ENCODE measurements around the gene DAGLB. TPM values are rescaled to one million over a fixed set of nuclear protein-coding genes. Genes with fewer than 3 reads are reported as not detected.
"Not testable (repeated sequence)": the region's sequence is repeated elsewhere in the genome, so short reads cannot be mapped to it uniquely, and the experiment has no call there.

DAGLB gene
- polyA plus RNA-seq, 1 donor = 12.0 TPM

DNA sequence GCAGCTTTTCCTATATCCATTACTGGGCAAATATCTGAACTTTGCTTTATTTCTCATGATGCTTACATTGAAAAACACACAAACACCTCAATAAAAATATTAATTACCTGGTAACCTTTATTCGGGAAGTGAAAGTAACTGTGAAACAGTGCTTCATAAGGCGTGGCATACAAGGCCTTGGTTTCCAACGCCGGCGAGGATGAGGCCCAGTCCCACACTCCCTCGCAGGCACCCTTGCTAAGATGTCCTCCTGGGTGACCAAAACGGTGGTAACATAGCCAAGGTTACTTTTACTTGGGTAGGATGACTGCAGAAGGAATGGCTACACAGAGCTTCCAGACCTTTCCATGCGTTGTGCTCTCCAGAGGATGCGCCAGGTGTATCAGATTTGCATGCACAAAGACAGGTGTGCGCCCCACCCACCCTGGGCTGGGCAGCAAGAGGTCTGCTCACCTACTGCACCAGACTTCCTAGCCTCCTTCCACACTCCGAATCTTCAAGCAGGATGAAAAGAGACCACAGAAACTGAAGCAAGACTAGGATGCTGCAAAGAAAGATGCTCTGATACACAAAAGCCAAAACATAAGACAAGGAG is 13.3 kb upstream of the DAGLB start:
- DNase-seq (ENCODE audit: low read depth) = no peak

DNA sequence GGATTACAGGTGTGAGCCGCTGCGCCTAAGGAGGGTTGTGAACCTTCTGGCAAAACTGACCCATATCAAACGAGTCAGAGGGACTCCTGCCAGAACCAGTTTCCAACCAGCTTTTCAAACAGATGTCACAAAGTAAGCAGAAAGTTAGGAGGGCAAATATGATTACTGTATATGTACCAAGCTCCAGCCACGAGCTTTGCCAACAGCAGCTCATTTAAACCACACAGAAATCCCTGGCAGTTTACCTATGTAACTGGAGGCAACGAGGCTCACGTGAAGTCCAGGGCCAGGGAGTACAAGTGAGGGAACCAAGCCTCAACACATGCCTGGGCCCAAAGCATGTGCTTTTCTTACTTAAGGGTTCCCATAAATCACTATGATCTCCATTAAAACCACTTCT is 12.5 kb upstream of the DAGLB start:
- no peak for DNase-seq (ENCODE audit: low read depth)

DNA sequence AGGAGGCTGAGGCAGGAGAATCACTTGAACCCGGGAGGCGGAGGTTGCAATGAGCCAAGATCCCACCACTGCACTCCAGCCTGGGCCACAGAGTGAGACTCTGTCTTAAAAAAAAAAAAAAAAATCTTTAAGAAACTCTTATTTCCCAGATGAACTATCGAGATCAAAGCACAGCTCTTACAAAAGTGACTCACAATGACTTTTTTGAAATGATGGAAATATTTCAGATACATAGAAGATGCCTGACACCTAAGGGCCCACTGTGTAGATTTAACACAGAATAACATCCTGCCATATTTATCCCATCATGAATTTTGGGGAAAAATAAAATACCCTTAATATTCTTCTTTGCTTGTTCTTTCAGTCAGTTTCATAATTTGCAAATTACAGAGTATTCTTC is 10.9 kb upstream of the DAGLB start:
- not testable (repeated sequence) for DNase-seq (ENCODE audit: low read depth)

DNA sequence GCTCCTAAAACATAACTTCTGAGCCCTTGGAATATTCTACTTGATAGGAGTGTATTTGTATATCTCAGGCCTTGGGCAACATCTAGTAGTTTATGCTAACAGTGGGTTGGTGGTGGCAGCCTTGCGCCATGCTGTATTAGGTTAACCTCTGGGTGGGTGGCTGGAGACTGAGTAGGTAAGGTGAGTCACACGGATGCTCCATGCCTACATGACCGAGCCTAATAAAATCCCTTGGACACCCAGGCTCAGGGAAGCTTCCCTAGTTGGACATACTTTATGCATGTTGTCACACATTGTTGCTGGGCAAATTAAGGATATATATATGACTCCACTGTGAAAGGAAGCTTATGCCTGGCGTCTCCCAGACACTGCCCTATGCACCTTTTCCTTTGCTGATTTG is 6.0 kb upstream of the DAGLB start:
- no peak for DNase-seq (ENCODE audit: low read depth)

DNA sequence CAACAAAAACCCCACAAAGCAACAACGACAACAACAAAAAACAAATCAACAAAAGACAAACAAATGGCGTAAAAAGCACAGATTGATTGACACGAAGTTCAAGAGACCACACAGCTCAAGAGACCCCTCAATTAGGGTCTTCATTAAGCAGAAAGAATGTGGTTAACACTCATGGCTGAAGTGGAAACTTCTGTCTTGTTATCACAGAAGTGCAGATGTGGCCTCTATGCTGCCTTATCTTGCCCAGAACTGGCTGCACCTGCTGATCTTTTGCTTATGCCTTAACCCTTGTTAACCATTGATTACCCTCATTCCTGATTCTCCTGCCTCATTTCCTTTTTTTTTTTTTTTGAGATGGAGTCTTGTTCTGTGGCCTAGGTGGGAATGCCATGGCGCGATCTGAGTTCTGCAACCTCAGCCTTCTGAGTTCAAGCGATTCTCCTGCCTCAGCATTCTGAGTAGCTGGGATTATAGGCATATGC is 3.5 kb upstream of the DAGLB start:
- DNase-seq (ENCODE audit: low read depth) = no peak

DNA sequence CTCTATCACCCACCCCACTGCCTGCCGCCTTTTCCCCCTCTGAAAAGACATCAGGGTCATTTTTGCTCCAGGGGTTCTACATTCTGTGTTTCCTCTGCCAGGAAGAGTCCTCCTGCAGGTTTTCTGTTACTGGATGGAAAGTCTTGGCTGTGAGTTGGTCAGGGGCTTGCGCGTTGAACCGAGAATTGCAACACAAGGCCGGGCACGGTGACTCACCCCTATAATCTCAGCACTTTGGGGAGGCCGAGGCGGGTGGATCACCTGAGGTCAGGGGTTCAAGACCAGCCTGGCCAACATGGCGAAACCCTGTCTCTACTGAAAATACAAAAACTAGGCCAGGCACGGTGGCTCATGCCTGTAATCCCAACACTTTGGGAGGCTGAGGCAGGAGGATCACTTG is 2.8 kb upstream of the DAGLB start:
- not testable (repeated sequence) for DNase-seq (ENCODE audit: low read depth)

DNA sequence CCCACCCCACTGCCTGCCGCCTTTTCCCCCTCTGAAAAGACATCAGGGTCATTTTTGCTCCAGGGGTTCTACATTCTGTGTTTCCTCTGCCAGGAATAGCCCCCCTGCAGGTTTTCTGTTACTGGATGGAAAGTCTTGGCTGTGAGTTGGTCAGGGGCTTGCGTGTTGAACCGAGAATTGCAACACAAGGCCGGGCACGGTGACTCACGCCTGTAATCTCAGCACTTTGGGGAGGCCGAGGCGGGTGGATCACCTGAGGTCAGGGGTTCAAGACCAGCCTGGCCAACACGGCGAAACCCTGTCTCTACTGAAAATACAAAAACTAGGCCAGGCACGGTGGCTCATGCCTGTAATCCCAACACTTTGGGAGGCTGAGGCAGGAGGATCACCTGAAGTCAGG is 2.1 kb upstream of the DAGLB start:
- not testable (repeated sequence) for DNase-seq (ENCODE audit: low read depth)

DNA sequence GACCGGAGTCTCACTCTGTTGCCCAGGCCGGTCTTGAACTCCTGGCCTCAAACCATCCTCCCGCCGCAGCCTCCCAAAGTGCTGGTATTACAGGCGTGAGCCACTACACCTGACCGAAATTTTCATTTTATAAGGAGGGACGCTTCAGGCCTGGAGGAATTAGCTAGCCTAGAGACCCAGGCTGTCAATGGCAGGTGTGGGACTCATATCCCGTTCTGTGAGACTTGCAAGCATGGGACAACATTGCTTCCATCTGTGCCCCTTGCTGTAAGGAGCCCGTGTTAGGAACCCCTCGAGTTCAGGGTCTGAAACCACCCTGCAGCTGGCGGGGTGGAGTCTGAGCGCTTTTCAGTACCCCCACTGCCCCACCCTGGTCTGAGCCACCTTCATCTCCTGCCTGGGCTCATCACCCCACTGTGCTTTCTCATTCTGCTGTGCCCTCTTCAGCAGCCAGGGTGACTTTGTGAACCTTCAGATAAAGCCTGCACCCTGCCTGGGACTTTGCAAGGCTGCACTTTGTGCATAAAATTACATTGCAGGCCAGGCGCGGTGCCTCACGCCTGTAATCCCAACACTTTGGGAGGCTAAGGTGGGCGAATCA is 1.3 kb upstream of the DAGLB start:
- DNase-seq (ENCODE audit: low read depth) = no peak

DNA sequence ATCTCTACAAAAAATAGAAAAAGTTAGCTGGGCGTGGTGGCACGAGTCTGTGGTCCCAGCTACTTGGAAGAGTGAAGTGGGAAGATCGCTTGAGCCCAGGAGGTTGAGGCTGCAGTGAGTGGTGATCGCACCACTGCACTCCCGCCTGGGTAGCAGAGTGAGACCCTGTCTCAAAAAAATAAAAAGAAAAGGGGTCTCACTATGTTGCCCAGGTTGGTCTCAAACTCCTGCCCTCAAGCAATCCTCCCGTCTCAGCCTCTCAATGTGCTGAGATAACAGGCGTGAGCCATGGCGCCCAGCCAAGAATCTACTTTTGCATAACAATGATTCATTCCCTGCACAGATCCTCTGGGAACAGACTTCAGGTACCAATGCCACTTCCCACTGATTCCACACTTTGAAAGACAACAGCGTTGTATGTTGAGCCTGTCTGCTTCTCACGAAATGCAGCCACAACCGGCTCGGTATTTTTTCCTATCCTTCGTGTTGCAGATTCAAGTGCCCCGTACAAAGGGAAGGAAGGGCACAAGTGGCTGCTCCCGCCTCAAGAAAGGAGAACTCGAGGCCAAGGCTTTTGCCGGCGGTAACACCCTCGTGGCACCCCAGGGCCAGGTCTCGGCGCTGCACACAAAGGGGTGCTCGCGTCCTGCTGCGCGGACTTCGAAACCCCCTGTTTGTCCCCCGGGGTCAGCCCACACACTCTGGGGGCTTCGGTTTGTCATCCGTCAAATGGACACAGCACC is 745 bp downstream of the DAGLB start:
- no peak for DNase-seq (ENCODE audit: low read depth)

DNA sequence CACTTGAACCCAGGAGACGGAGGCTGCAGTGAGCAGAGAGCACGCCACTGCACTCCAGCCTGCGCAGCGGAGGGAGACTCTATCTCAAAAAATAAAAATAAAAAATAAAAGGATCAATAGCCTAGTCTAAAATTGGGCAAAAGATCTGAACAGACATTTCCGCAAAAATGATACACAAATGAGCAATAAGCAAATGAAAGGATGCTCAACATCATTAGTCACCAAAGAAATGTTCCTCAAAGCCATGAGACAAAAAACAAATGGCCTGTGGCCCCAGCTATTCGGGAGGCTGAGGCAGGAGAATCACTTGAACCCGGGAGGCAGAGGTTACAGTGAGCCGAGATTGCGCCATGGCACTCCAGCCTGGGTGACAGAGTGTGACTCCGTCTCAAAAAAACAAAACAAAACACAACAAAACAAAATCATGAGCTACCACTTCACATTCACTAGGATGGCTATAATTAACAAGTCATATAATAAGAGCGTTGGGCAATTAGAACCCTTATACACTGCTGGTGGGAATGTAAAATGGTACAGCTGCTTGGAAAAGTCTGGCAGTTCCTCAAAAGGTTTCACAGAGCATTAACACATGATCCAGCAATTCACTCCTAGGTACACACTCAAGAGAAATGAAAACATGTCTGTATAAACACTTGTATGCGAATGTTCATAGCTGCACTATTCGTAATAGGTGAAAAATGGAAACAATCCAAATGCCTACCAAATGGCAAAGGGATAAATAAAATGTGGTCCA is 3.1 kb downstream of the DAGLB start:
- no peak for DNase-seq (ENCODE audit: low read depth)

DNA sequence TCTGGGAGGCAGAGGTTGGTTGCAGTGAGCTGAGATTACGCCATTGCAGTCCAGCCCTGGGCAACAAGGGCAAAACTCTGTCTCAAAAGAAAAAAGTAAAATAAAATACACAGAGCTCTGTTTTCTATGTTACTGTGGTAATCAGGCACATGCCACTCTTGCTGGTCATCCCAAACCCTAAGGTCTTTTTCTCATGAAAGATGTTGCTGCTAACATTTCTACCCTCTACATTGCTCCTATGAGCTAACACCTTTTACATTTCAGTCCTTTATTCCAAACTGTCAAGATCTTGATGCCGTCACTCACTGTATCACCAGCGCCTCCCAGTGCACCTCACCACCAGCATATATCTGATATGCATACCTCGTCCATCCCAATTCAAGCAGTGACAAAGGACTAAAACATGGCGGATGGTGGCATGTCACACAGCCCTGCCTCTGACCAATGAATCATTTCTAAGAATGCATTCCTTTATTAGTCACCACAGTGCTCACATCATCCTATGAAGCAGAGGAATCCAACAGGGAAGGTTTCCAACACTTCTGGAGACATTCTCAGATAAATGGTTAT is 4.3 kb downstream of the DAGLB start:
- DNase-seq (ENCODE audit: low read depth) = no peak

DNA sequence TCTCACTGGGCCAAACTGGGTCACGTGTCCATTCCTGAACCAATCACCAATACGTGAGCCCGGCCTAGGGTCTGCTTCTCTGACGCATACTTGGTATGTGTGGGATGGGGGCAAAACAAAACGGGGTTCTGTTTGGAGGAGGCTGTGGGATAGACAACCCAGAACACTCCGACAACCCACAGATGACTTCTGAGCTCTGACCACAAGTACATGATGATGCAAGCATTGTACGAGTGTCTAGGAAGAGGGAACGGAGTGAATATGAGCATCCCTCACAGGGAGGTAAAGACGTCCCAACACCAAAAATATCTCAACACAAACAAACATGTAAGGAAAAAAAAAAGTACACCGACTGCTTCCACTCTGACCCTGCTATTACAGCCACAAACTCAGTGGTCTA is 5.6 kb downstream of the DAGLB start:
- no peak for DNase-seq (ENCODE audit: low read depth)

DNA sequence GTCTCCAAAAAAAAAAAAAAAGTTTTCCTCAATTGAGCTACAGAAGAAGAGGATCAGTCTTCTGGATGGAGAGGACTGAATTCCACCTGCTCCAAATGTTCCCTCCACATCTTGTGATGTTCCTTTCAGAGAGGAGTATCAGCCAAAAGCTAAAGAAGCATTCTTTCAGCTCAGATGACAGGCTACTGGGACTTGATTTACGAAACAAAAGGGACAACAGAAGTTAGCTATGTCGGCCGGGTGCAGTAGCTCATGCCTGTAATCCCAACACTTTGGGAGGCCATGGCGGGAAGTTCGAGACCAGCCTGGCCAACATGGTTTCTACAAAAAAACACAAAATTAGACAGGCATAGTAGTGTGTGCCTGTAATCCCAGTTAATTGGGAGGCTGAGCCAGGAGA is 7.4 kb downstream of the DAGLB start:
- no peak for DNase-seq (ENCODE audit: low read depth)

DNA sequence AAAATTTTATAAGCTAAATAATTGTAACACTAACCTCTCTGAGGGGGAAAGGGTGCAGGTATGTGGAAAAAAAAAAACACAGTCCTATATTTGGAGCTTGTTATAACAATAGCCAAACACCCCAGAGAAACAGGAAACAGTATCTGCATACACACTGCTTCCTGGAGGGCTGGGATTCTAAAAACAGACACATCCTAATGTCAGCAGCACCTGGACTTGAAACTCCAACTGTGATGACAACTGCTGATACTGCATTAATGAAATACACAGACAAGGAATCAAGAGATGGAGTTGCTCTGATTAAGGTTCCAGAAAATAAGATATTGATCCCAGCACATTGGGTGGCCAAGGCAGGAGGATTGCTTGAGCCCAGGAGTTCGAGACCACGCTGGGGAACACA is 9.3 kb downstream of the DAGLB start:
- no peak for DNase-seq (ENCODE audit: low read depth)

DNA sequence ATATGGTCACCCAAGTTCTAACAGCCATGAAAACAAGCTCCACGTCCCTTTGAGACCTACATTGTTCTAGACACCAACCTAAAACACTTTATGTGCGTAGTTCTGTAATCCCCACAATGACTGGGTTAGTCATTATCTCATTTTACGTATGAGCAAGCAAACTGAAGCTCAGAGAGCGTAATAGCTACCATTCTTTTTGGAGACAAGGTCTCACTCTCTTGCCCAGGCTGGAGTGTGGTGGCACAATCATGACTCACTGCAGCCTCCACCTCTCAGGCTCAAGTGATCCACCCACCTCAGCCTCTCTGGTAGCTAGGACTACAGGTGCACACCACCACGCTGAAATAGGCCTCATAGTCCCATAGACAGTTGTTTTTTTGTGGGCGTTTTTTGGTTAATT is 10.5 kb downstream of the DAGLB start:
- no peak for DNase-seq (ENCODE audit: low read depth)

DNA sequence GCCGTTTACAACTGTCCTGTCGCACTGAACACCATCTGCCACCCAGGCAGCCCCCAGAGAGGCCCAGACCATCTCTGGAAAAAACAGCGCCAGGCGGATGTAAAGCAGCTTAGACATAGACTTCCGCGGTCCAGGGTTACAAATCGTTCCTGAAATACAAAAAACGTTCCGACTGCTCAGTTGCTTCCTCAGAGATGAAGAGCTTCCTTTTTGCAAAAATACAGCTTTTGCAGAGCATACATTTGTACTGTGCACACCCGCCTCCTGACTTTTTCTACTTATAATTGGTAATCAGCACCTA is 11.4 kb downstream of the DAGLB start:
- no peak for DNase-seq (ENCODE audit: low read depth)

DNA sequence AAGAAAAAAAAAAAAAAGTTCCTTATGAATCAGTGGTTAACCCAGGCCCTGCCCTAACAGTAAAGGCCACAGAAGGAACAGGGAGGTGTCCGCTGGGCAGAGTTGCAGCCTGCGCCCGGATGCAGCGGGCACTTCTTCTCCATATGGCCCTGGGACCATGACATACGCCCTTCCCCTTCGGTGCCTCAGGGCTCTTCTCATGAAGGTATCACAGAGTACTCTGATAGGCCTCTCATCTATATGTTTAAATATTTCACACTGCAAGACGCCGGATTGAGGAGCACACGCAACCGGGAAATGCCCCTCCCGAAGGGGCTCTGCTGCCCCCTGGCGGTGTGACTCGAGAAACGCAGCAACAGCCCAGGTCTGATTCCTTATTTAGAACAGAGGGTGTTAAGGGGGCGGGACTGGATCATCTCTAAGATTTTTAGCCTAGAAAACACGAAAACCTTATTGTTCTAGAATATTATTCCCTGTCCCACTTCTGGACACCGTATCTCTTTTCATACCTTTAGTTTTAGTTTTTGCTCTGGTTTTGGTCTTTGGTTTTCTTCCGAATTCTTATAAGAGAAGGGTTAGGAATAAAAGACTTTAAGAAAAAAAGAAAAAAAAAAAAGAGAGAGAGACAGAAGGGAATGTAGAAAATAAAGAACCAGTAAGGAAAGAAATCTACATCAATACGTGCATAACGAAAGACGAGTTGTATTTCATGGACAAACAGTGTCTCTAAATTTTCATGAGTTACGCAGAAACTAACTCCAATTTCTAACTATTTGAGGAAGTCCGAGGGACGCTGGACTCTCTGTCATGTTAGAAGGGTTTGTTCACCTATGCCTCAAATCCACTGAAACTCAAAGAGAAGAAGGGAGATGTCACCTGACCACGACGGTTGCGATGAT is 12.0 kb downstream of the DAGLB start:
- DNase-seq (ENCODE audit: low read depth) = no peak

DNA sequence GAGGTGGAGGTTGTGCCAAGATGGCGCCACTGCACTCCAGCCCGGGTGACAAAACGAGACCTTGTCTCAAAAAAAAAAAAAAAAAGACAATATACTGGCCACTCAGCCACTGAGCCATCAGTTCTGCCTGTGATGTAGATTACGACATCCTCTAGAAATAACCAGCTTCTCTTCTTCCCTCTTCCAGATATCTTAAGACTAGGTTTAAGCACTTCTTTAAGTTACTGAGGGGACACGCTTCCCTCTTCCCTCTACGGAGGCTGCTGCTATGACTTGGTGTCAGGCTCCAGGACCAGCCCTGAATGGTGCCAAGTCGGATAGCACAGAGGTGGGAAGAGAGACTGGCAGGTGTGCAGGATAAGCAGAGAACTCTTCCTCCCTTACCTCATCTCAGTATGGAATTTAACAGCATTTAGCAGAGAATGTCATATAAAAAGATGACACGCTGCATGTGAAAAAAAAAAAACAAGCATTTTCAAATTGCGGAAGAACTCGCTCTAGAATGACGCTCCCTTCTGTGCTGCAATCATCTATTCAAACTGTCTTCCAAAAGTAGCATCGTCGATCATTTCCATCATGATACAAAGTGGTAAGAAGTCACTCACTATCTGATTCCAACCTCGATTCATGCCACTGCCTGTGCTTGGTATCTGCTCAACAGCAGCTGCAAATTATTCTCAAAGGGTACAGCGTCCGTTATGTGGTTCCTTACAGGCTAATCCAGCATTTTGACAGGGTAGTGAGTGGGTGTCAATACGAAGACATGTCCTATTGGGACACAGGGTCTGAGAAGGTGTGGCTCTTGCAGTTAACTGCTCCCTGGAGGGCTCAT is 13.8 kb downstream of the DAGLB start:
- DNase-seq (ENCODE audit: low read depth) = no peak

DNA sequence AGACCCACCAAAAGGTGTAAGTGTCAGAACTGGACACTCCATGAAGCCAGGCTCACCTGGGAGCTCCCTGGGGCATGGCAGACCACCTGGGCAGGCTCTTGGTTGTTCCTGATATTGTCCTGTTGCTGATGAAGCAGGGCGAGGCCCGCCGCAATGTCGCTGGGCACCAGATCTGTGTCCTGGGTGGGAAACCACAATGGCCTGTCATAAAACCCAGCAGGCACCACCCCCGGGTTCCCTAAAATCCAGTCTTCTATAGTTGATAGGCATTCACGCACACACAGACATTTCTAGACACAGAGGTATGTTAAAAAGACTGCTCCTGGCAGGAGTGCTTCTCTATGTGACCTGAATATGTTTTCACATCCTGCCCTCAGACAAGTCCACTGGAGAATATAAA is 15.0 kb downstream of the DAGLB start:
- DNase-seq (ENCODE audit: low read depth) = no peak

DNA sequence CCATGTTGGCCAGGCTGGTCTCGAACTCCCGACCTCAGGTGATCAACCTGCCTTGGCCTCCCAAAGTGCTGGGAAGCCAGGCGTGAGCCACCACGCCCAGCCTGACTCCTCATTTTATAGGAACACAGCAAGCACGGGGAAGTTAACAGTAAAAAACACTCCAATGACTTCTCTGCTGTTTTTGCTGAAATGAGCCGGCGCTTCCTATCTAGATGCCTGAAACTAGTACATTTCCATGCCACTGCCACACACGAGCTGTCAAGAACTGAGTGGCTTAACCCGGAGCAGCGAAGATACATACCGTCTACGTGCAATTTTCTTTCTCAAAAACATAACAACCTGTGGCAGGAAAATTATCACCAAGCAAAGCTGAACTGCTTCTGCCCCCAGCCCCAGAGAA is 16.8 kb downstream of the DAGLB start:
- DNase-seq (ENCODE audit: low read depth) = no peak

Measured in forelimb muscle (tissue), 1 donor.